ENCODE results near the gene ITGB1BP1.

DNA sequence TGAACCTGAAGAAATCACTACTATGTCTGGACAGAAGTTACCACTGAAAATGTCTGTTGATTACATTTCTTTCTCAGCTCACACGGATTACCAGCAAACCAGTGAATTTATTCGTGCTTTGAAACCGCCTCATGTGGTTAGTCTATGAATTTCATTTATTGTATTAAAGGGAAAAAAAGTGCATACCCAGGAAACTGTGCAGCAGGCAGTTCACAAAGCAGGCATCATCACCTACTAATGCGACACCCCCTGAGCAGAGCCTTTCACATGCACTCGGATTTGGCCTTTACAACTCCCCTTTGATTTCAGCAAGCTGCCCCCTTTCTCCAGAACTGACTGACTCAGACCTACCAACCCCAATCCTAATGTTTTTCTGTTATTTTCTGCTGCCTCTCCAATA is 20.2 kb upstream of the ITGB1BP1 start:
- TF ChIP-seq ZNF277 (CRISPR knock-in tag; IDR thresholded peaks at IDR 0.05; ENCODE audit: borderline replicate concordance) = no peak
- TF ChIP-seq POLR2A (conservative IDR thresholded peaks at IDR 0.05) = no peak
